ENCODE results near the gene UVSSA. TPM values are rescaled to one million over a fixed set of nuclear protein-coding genes. Genes with fewer than 3 reads are reported as not detected.

UVSSA gene
- polyA plus RNA-seq, 1 of the 3 experiments (the other 2 are of a cell fraction), result 14.9 TPM

DNA sequence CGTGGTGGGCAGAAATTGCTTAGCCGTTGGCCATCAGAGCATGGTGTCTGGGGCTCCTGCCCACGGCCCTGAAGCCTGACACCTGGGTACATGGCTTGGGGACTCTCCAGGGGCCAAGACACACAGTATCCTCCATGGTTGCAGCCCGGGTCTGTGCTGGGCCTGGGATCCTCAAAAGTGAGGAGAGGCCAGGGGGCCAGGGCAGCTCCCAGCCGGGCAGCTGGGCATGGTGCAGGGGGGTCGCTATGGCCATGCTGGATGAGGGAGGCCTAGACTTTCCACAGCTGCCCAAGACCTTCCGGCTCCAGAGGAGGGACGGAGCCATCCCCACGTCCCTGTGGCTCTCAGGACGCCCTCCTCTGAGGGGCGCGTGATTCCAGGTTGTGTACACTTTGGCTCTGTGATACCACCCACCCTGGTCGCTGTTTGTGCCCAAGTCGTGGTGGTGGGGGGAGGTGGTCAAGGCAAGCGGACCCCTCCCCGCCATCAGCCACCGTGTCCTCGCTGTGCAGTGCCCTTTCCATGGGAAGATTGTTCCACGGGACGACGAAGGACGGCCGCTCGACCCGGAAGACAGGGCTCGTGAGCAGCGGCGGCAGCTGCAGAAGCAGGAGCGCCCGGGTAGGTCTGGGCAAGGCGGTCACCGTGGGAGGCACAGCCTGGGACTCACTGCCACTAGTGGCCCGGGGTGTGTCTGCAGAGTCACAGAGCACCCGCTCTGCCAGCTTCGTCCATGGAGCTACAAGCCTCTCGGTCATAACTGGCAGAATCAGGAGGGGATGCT lies 33.6 kb downstream of the UVSSA start:
- H3K4me3 ChIP-seq (ENCODE audit: low read depth in 2 of 2, low read length in 1 of 2), result no peak overlapping the region
- no peaks in the 10 kb centered on the region for H3K4me1 ChIP-seq (ENCODE audit: control insufficient read depth in 1 of 2, insufficient read depth in 2 of 2, low read depth in 1 of 2, low read length in 1 of 2)
- H3K27me3 ChIP-seq (ENCODE audit: insufficient read depth), result no peaks in the 10 kb centered on the region
- H4K20me1 ChIP-seq (ENCODE audit: insufficient read depth), result no peaks in the 10 kb centered on the region
- no peak overlapping the region for H3K4me2 ChIP-seq
- no peaks in the 10 kb centered on the region for H3F3A ChIP-seq (replicated peaks; ENCODE audit: insufficient read depth)
- ChIA-PET POLR2A (no interaction called here), CTCF (interaction anchor here (1.2 kb wide), 1 partner anchor 132 kb away, joined by 3 read pairs; no protein-coding TSS in a partner anchor)
- H3K9ac ChIP-seq, result no peak overlapping the region
- no peak for DNase-seq
- no peak overlapping the region for H3K27ac ChIP-seq (ENCODE audit: low read depth in 2 of 2, low read length in 1 of 2)
- H2AFZ ChIP-seq (ENCODE audit: low read depth), result no peak overlapping the region
- TF ChIP-seq FOSL2 (IDR thresholded peaks at IDR 0.05; ENCODE audit: borderline replicate concordance, low read depth) (no peak), NRF1 (IDR thresholded peaks at IDR 0.05; ENCODE audit: low read depth, low read length) (no peak), SIN3A (IDR thresholded peaks at IDR 0.05; ENCODE audit: borderline replicate concordance, low read depth, low read length) (no peak), RAD21 (IDR thresholded peaks at IDR 0.05; ENCODE audit: low read length) (no peak), NFIC (IDR thresholded peaks at IDR 0.05; ENCODE audit: borderline replicate concordance) (no peak), EP300 (IDR thresholded peaks at IDR 0.05; ENCODE audit: borderline replicate concordance in 1 of 2, low read depth in 1 of 2, low read length in 1 of 2) (no peak), ELF1 (IDR thresholded peaks at IDR 0.05) (no peak), TCF12 (IDR thresholded peaks at IDR 0.05) (no peak), EZH2phosphoT487 (IDR thresholded peaks at IDR 0.05; ENCODE audit: borderline replicate concordance, low read depth) (no peak), POLR2AphosphoS5 (IDR thresholded peaks at IDR 0.05; ENCODE audit: low read depth, low read length) (no peak), GABPA (IDR thresholded peaks at IDR 0.05; ENCODE audit: low read depth) (no peak), RCOR1 (IDR thresholded peaks at IDR 0.05; ENCODE audit: low read length) (no peak), RFX5 (IDR thresholded peaks at IDR 0.05; ENCODE audit: low read length) (no peak)
- TF ChIP-seq, protein P1, sequence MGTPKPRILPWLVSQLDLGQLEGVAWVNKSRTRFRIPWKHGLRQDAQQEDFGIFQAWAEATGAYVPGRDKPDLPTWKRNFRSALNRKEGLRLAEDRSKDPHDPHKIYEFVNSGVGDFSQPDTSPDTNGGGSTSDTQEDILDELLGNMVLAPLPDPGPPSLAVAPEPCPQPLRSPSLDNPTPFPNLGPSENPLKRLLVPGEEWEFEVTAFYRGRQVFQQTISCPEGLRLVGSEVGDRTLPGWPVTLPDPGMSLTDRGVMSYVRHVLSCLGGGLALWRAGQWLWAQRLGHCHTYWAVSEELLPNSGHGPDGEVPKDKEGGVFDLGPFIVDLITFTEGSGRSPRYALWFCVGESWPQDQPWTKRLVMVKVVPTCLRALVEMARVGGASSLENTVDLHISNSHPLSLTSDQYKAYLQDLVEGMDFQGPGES (IDR thresholded peaks at IDR 0.05; ENCODE audit: low read depth, low read length), result no peak
- TF ChIP-seq, protein P2, sequence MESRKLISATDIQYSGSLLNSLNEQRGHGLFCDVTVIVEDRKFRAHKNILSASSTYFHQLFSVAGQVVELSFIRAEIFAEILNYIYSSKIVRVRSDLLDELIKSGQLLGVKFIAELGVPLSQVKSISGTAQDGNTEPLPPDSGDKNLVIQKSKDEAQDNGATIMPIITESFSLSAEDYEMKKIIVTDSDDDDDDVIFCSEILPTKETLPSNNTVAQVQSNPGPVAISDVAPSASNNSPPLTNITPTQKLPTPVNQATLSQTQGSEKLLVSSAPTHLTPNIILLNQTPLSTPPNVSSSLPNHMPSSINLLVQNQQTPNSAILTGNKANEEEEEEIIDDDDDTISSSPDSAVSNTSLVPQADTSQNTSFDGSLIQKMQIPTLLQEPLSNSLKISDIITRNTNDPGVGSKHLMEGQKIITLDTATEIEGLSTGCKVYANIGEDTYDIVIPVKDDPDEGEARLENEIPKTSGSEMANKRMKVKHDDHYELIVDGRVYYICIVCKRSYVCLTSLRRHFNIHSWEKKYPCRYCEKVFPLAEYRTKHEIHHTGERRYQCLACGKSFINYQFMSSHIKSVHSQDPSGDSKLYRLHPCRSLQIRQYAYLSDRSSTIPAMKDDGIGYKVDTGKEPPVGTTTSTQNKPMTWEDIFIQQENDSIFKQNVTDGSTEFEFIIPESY (IDR thresholded peaks at IDR 0.05; ENCODE audit: borderline replicate concordance, low read depth), result no peak
- TF ChIP-seq, protein P3, sequence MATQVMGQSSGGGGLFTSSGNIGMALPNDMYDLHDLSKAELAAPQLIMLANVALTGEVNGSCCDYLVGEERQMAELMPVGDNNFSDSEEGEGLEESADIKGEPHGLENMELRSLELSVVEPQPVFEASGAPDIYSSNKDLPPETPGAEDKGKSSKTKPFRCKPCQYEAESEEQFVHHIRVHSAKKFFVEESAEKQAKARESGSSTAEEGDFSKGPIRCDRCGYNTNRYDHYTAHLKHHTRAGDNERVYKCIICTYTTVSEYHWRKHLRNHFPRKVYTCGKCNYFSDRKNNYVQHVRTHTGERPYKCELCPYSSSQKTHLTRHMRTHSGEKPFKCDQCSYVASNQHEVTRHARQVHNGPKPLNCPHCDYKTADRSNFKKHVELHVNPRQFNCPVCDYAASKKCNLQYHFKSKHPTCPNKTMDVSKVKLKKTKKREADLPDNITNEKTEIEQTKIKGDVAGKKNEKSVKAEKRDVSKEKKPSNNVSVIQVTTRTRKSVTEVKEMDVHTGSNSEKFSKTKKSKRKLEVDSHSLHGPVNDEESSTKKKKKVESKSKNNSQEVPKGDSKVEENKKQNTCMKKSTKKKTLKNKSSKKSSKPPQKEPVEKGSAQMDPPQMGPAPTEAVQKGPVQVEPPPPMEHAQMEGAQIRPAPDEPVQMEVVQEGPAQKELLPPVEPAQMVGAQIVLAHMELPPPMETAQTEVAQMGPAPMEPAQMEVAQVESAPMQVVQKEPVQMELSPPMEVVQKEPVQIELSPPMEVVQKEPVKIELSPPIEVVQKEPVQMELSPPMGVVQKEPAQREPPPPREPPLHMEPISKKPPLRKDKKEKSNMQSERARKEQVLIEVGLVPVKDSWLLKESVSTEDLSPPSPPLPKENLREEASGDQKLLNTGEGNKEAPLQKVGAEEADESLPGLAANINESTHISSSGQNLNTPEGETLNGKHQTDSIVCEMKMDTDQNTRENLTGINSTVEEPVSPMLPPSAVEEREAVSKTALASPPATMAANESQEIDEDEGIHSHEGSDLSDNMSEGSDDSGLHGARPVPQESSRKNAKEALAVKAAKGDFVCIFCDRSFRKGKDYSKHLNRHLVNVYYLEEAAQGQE (IDR thresholded peaks at IDR 0.05; ENCODE audit: low read depth, low read length), result no peak
- TF ChIP-seq, protein P4, sequence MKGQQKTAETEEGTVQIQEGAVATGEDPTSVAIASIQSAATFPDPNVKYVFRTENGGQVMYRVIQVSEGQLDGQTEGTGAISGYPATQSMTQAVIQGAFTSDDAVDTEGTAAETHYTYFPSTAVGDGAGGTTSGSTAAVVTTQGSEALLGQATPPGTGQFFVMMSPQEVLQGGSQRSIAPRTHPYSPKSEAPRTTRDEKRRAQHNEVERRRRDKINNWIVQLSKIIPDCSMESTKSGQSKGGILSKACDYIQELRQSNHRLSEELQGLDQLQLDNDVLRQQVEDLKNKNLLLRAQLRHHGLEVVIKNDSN (IDR thresholded peaks at IDR 0.05; ENCODE audit: borderline replicate concordance, low read depth), result no peak
- TF ChIP-seq, protein P5, sequence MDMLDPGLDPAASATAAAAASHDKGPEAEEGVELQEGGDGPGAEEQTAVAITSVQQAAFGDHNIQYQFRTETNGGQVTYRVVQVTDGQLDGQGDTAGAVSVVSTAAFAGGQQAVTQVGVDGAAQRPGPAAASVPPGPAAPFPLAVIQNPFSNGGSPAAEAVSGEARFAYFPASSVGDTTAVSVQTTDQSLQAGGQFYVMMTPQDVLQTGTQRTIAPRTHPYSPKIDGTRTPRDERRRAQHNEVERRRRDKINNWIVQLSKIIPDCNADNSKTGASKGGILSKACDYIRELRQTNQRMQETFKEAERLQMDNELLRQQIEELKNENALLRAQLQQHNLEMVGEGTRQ (IDR thresholded peaks at IDR 0.05; ENCODE audit: borderline replicate concordance, low read depth, low read length), result no peak
- WGBS (ENCODE audit: low lambda C conversion rate), result 90% methylated on average over 21 of the region's 36 CpGs
- no peaks in the 10 kb centered on the region for H3K9me3 ChIP-seq
- no peaks in the 10 kb centered on the region for H3K9me2 ChIP-seq
- H3K36me3 ChIP-seq (replicated peaks in 1 of 2; ENCODE audit: control insufficient read depth in 1 of 2, insufficient read depth in 2 of 2, low read length in 1 of 2), result peaks cover 0 to 39% of the 10 kb centered on the region in 2 experiments
- no peaks in the 10 kb centered on the region for H3K79me2 ChIP-seq (ENCODE audit: insufficient read depth)

All from SK-N-SH (cell line).